ENCODE results near the gene MYO16. TPM values are rescaled to one million over a fixed set of nuclear protein-coding genes. Genes with fewer than 3 reads are reported as not detected.

MYO16 gene
- total and polyA plus RNA-seq, 9 donors = under 0.01 to 0.37 (median 0.16) TPM; not detected in 2

- intact Hi-C loops (cut with DNase I) = no loop called here
- Histone ChIP-seq H3K27me3 (no peaks in the 10 kb centered on the region), H3K9me3 (no peaks in the 10 kb centered on the region), H3K4me1 (ENCODE audit: insufficient read depth) (peaks cover 7% of the 10 kb centered on the region), H3K27ac (no peak overlapping the region), H3K36me3 (no peaks in the 10 kb centered on the region), H3K4me3 (no peak overlapping the region)
- WGBS, 3 donors = 45 to 58% (median 47%) methylated on average over 4 of the region's 4 CpGs
- no peak for DNase-seq
- TF ChIP-seq POLR2A (IDR thresholded peaks at IDR 0.05) (no peak), CTCF (IDR thresholded peaks at IDR 0.05) (no peak), EP300 (IDR thresholded peaks at IDR 0.05) (no peak)
Measured at GRCh38 chr13:108920137-108920536, 290.7 kb downstream of the MYO16 start.

GRCh38 chr13:108921238-108921637 is 291.8 kb downstream of the MYO16 start:
- DNase-seq = no peak
- TF ChIP-seq CTCF (IDR thresholded peaks at IDR 0.05) (no peak), EP300 (IDR thresholded peaks at IDR 0.05) (no peak)
- WGBS, 3 donors = 70 to 71% (median 70%) methylated on average over 1 of the region's 1 CpG
- H3K27ac ChIP-seq = no peak overlapping the region
- peaks cover 5% of the 10 kb centered on the region for H3K4me1 ChIP-seq (ENCODE audit: insufficient read depth)
- no peaks in the 10 kb centered on the region for H3K27me3 ChIP-seq
- intact Hi-C loops (cut with DNase I) = no loop called here
- no peak overlapping the region for H3K4me3 ChIP-seq
- H3K9me3 ChIP-seq = no peaks in the 10 kb centered on the region
- H3K36me3 ChIP-seq = no peaks in the 10 kb centered on the region

- H3K36me3 ChIP-seq = no peaks in the 10 kb centered on the region
- intact Hi-C loops (cut with DNase I) = no loop called here
- no peaks in the 10 kb centered on the region for H3K9me3 ChIP-seq
- DNase-seq = no peak
- 85 to 86% (median 86%) methylated on average over 5 of the region's 5 CpGs for WGBS, 3 donors
- TF ChIP-seq EP300 (IDR thresholded peaks at IDR 0.05) (no peak), CTCF (IDR thresholded peaks at IDR 0.05) (no peak), POLR2A (IDR thresholded peaks at IDR 0.05) (no peak)
- no peak overlapping the region for H3K27ac ChIP-seq
- no peak overlapping the region for H3K4me3 ChIP-seq
- H3K27me3 ChIP-seq = no peaks in the 10 kb centered on the region
- peaks cover 5% of the 10 kb centered on the region for H3K4me1 ChIP-seq (ENCODE audit: insufficient read depth)
Measured at GRCh38 chr13:108922108-108922507, 292.7 kb downstream of the MYO16 start.

GRCh38 chr13:108923386-108924047 is 294.1 kb downstream of the MYO16 start:
- no peaks in the 10 kb centered on the region for H3K36me3 ChIP-seq
- intact Hi-C loops (cut with DNase I) = no loop called here
- TF ChIP-seq POLR2A (IDR thresholded peaks at IDR 0.05) (no peak), EP300 (IDR thresholded peaks at IDR 0.05) (no peak), CTCF (IDR thresholded peaks at IDR 0.05) (no peak)
- H3K4me3 ChIP-seq = no peak overlapping the region
- H3K9me3 ChIP-seq = no peaks in the 10 kb centered on the region
- no peak for DNase-seq
- H3K27ac ChIP-seq = no peak overlapping the region
- WGBS, 3 donors = 88 to 91% (median 90%) methylated on average over 15 of the region's 15 CpGs
- no peaks in the 10 kb centered on the region for H3K27me3 ChIP-seq
- peaks cover 3% of the 10 kb centered on the region for H3K4me1 ChIP-seq (ENCODE audit: insufficient read depth)

Measured in ovary (tissue), 9 donors.